ENCODE measurements around the gene TBKBP1. TPM values are rescaled to one million over a fixed set of nuclear protein-coding genes. Genes with fewer than 3 reads are reported as not detected.

Gene TBKBP1
- total RNA-seq, 1 donor from 2014 or later: 13.6 TPM

DNA sequence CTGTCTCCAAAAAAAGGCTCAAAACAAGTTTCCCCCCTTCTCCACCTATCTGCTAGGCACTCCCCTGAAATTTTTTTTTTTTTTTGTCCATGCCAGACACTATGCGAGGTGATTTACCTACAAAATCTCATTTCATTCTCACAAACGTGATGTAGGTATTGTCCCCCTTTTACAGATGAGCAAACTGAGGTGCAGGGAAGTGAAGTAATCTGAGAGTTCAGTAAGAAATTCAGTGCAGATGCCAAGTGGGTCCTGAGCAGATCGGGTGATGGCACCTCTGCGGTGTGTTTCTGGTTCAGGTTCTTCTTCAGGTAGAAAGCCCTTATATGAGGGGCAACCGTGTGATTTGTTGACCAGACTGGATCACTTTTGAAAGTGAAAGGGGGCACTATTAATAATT lies 9.7 kb downstream of the TBKBP1 start:
- Mint-ChIP-seq H3K9me3 (ENCODE audit: low read depth) (no peaks in the 10 kb centered on the region), H3K27ac (ENCODE audit: unreplicated experiment) (no peak overlapping the region), H3K4me3 (ENCODE audit: unreplicated experiment) (no peak overlapping the region), H3K4me1 (ENCODE audit: low read depth) (peaks cover 8% of the 10 kb centered on the region), H3K27me3 (ENCODE audit: low read depth) (no peaks in the 10 kb centered on the region), H3K36me3 (ENCODE audit: low read depth) (peaks cover 14% of the 10 kb centered on the region)
- TF ChIP-seq, protein P1, sequence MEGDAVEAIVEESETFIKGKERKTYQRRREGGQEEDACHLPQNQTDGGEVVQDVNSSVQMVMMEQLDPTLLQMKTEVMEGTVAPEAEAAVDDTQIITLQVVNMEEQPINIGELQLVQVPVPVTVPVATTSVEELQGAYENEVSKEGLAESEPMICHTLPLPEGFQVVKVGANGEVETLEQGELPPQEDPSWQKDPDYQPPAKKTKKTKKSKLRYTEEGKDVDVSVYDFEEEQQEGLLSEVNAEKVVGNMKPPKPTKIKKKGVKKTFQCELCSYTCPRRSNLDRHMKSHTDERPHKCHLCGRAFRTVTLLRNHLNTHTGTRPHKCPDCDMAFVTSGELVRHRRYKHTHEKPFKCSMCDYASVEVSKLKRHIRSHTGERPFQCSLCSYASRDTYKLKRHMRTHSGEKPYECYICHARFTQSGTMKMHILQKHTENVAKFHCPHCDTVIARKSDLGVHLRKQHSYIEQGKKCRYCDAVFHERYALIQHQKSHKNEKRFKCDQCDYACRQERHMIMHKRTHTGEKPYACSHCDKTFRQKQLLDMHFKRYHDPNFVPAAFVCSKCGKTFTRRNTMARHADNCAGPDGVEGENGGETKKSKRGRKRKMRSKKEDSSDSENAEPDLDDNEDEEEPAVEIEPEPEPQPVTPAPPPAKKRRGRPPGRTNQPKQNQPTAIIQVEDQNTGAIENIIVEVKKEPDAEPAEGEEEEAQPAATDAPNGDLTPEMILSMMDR (IDR thresholded peaks at IDR 0.05): no peak
- no peak for DNase-seq (ENCODE audit: low spot score)

- Mint-ChIP-seq H3K36me3 (ENCODE audit: low read depth) (peaks cover 14% of the 10 kb centered on the region), H3K27ac (ENCODE audit: unreplicated experiment) (no peak overlapping the region), H3K4me3 (ENCODE audit: unreplicated experiment) (no peak overlapping the region), H3K9me3 (ENCODE audit: low read depth) (no peaks in the 10 kb centered on the region), H3K27me3 (ENCODE audit: low read depth) (no peaks in the 10 kb centered on the region), H3K4me1 (ENCODE audit: low read depth) (peaks cover 8% of the 10 kb centered on the region)
- TF ChIP-seq, protein P1 (IDR thresholded peaks at IDR 0.05): no peak
- peak; percentile 86 for DNase-seq (ENCODE audit: low spot score)
Measured at GRCh38 chr17:47704116-47704515, 10.2 kb downstream of the TBKBP1 start.

GRCh38 chr17:47704736-47705135 lies 10.8 kb downstream of the TBKBP1 start:
- TF ChIP-seq, protein P1 (IDR thresholded peaks at IDR 0.05): no peak
- H3K4me1 Mint-ChIP-seq (ENCODE audit: low read depth): peaks cover 8% of the 10 kb centered on the region
- no peak overlapping the region for H3K27ac Mint-ChIP-seq (ENCODE audit: unreplicated experiment)

GRCh38 chr17:47705536-47706530 lies 11.9 kb downstream of the TBKBP1 start:
- H3K9me3 Mint-ChIP-seq (ENCODE audit: low read depth): no peaks in the 10 kb centered on the region
- no peak overlapping the region for H3K27ac Mint-ChIP-seq (ENCODE audit: unreplicated experiment)
- TF ChIP-seq, protein P1 (IDR thresholded peaks at IDR 0.05): no peak
- no peak overlapping the region for H3K4me3 Mint-ChIP-seq (ENCODE audit: unreplicated experiment)
- H3K36me3 Mint-ChIP-seq (ENCODE audit: low read depth): peaks cover 18% of the 10 kb centered on the region
- no peaks in the 10 kb centered on the region for H3K27me3 Mint-ChIP-seq (ENCODE audit: low read depth)
- no peak for DNase-seq (ENCODE audit: low spot score)
- H3K4me1 Mint-ChIP-seq (ENCODE audit: low read depth): peaks cover 8% of the 10 kb centered on the region

More at GRCh38 chr17:47704736-47705135, 10.8 kb downstream of the TBKBP1 start:
- Mint-ChIP-seq H3K9me3 (ENCODE audit: low read depth) (no peaks in the 10 kb centered on the region), H3K36me3 (ENCODE audit: low read depth) (peaks cover 13% of the 10 kb centered on the region), H3K27me3 (ENCODE audit: low read depth) (no peaks in the 10 kb centered on the region), H3K4me3 (ENCODE audit: unreplicated experiment) (no peak overlapping the region)
- DNase-seq (ENCODE audit: low spot score): peak; percentile 43

DNA sequence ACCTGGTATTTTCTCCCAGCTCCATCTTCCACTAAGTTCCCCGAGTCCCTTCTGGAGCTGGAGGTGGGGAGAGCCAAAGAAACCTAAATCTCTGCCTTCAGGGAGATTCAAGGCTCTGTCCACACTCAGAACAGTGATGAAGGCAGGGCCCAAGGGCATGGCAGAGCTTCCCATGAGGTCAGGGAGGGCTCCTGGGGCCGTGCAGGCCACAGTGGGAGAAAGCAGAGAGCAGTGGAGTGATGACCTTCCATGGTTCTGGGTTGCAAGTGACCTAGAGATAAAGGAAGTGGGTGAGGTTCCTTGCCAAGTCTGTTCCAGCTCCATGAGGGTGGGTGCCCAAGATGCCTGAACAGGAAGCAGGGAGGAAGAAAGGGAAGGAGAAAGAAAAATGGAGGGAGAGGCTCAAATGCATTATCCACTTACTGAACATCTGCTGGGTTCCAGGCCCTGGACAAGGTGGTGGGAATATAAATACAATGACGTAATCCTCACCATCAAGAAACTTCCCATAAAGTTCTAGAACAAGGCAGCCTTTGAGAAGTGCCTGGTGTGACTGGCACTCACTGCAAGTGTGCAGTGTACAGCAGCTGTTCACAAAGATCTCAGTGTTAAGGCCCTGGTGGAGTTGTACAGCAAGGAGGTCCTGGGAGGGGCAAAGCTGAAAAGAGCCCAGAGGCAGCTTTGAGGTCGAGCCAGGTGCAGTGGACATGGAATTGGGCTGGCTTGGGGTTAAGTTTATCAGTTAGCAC lies 13.3 kb downstream of the TBKBP1 start:
- Mint-ChIP-seq H3K9me3 (ENCODE audit: low read depth) (no peaks in the 10 kb centered on the region), H3K4me1 (ENCODE audit: low read depth) (peaks cover 8% of the 10 kb centered on the region), H3K27ac (ENCODE audit: unreplicated experiment) (no peak overlapping the region), H3K36me3 (ENCODE audit: low read depth) (peaks cover 19% of the 10 kb centered on the region), H3K27me3 (ENCODE audit: low read depth) (peaks cover 6% of the 10 kb centered on the region), H3K4me3 (ENCODE audit: unreplicated experiment) (no peak overlapping the region)
- no peak for DNase-seq (ENCODE audit: low spot score)
- TF ChIP-seq, protein P1 (IDR thresholded peaks at IDR 0.05): no peak

Data from chondrocyte (in vitro differentiated cells).